Measurements from ENCODE around the gene OR7A5.
"Not testable (repeated sequence)": the region's sequence is repeated elsewhere in the genome, so short reads cannot be mapped to it uniquely, and the experiment has no call there.

Gene OR7A5

DNA sequence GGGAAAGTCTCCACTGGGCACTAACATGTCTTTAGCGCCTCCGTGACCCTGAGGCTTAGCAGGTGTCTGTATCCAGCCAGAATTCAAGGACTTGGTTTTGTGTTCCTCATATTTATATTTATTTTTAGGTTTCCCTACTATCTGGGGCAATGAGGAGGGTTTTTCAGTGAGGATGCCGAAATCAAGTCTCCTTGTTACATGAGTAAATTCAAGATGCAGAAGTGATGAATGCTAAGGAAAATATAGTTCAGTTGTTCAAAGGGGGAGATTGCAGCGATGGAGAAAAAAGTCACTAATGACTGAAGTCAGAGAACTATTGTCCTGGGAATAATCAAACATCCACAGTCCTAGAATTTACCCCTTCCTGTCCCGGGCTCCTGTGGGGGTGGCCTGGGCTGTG is 55.8 kb downstream of the OR7A5 start:
- H3K4me2 ChIP-seq (ENCODE audit: insufficient read depth, low read length): no peak overlapping the region
- ATAC-seq (ENCODE audit: insufficient read depth, low read depth): no peak
- peaks cover 46% of the 10 kb centered on the region for H3K4me1 ChIP-seq (ENCODE audit: insufficient read depth, low read length)
- no peak for DNase-seq
- H4K20me1 ChIP-seq (ENCODE audit: insufficient read depth, low read length): no peaks in the 10 kb centered on the region
- H3K36me3 ChIP-seq (ENCODE audit: insufficient read depth, low read length): no peaks in the 10 kb centered on the region
- no peak overlapping the region for H3K9ac ChIP-seq (ENCODE audit: low read depth, low read length)
- TF ChIP-seq, protein P1, sequence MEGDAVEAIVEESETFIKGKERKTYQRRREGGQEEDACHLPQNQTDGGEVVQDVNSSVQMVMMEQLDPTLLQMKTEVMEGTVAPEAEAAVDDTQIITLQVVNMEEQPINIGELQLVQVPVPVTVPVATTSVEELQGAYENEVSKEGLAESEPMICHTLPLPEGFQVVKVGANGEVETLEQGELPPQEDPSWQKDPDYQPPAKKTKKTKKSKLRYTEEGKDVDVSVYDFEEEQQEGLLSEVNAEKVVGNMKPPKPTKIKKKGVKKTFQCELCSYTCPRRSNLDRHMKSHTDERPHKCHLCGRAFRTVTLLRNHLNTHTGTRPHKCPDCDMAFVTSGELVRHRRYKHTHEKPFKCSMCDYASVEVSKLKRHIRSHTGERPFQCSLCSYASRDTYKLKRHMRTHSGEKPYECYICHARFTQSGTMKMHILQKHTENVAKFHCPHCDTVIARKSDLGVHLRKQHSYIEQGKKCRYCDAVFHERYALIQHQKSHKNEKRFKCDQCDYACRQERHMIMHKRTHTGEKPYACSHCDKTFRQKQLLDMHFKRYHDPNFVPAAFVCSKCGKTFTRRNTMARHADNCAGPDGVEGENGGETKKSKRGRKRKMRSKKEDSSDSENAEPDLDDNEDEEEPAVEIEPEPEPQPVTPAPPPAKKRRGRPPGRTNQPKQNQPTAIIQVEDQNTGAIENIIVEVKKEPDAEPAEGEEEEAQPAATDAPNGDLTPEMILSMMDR (IDR thresholded peaks at IDR 0.05; ENCODE audit: borderline replicate concordance, extremely low read depth, low read length, poor library complexity, severe bottlenecking): no peak
- TF ChIP-seq EZH2 (IDR thresholded peaks at IDR 0.05; ENCODE audit: borderline replicate concordance, low read depth, low read length, severe bottlenecking): no peak
- no peak overlapping the region for H3K27ac ChIP-seq (ENCODE audit: low read length)
- H3K79me2 ChIP-seq (ENCODE audit: insufficient read depth, low read length): 0 out of 2 replicates have a peak, but pooled peaks cover 2% of the 10 kb centered on the region
- H2AFZ ChIP-seq (ENCODE audit: low read depth, low read length): no peak overlapping the region; the same call in 1 of the 2 replicates
- H3K27me3 ChIP-seq (ENCODE audit: insufficient read depth, low read length, poor library complexity): no peaks in the 10 kb centered on the region
- no peak overlapping the region for H3K4me3 ChIP-seq (ENCODE audit: low read depth in 1 of 2, low read length in 2 of 2)
- no peaks in the 10 kb centered on the region for H3K9me3 ChIP-seq (ENCODE audit: insufficient read depth, low read length, severe bottlenecking)

DNA sequence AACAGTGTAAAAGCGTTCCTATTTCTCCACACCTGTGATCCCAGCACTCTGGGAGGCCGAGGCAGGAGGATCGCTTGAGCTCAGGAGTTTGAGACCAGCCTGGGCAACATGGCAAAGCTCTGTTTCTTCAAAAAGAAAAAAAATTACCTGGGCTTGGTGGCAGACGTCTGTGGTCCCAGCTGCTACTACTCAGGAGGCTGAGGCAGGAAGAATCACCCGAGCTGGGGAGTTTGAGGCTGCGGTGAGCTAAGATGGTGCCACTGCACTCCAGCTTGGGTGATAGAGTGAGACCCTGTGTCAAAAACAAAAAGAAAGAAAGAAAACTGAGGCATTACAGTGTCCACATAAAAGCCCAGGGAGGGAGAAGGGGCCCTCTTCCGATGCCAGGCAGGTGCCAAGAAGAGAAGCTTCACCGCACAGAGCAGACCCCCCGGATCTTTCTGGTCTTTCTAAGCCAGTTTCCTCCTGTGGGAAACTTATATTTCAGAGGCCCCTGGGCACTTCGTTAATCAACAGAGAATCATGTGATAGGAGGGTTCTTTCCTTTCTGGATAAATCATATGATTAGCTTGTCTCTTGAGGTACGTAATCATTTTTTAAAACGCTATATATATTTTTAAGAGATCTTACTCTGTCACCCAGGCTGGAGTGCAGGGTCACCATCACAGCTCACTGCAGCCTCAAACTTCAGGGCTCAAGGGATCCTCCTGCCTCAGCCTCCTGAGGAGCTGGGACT is 56.7 kb downstream of the OR7A5 start, which contains the start of gene ADGRE2:
ADGRE2 (minus strand) TSS at position 451 of the 736 bp plus-strand sequence. CDS start 1,804 bp downstream, outside the sequence.
- DNase-seq (peak; percentile 64), ATAC-seq (ENCODE audit: insufficient read depth, low read depth) (peak; percentile 56)
- not testable (repeated sequence) for H4K20me1 ChIP-seq (ENCODE audit: insufficient read depth, low read length); H3K27me3 ChIP-seq (ENCODE audit: insufficient read depth, low read length, poor library complexity); H3K9me3 ChIP-seq (ENCODE audit: insufficient read depth, low read length, severe bottlenecking); H2AFZ ChIP-seq (ENCODE audit: low read depth, low read length); H3K4me2 ChIP-seq (ENCODE audit: insufficient read depth, low read length); H3K36me3 ChIP-seq (ENCODE audit: insufficient read depth, low read length); H3K4me3 ChIP-seq (ENCODE audit: low read depth in 1 of 2, low read length in 2 of 2); H3K79me2 ChIP-seq (ENCODE audit: insufficient read depth, low read length); H3K9ac ChIP-seq (ENCODE audit: low read depth, low read length)
- Histone ChIP-seq H3K4me1 (ENCODE audit: insufficient read depth, low read length) (peaks cover 42% of the 10 kb centered on the region), H3K27ac (ENCODE audit: low read length) (0 out of 2 replicates have a peak within 1 kb of the TSS, but pooled peaks have one; percentile 56)

DNA sequence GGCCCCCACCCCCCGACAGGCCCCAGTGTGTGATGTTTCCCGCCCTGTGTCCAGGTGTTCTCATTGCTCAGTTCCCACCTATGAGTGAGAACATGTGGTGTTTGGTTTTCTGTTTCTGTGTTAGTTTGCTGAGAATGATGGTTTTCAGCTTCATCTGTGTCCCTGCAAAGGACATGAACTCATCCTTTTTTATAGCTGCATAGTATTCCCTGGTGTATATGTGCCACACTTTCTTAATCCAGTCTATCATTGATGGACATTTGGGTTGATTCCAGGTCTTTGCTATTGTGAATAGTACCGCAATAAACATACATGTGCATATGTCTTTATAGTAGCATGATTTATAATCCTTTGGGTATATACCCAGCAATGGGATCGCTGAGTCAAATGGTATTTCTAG is 57.3 kb downstream of the OR7A5 start:
- not testable (repeated sequence) for H3K9ac ChIP-seq (ENCODE audit: low read depth, low read length); H3K9me3 ChIP-seq (ENCODE audit: insufficient read depth, low read length, severe bottlenecking); H3K4me3 ChIP-seq (ENCODE audit: low read depth in 1 of 2, low read length in 2 of 2); H3K36me3 ChIP-seq (ENCODE audit: insufficient read depth, low read length); ATAC-seq (ENCODE audit: insufficient read depth, low read depth); H3K4me2 ChIP-seq (ENCODE audit: insufficient read depth, low read length); H4K20me1 ChIP-seq (ENCODE audit: insufficient read depth, low read length); H3K27me3 ChIP-seq (ENCODE audit: insufficient read depth, low read length, poor library complexity); H3K27ac ChIP-seq (ENCODE audit: low read length); H2AFZ ChIP-seq (ENCODE audit: low read depth, low read length); DNase-seq; H3K79me2 ChIP-seq (ENCODE audit: insufficient read depth, low read length)
- H3K4me1 ChIP-seq (ENCODE audit: insufficient read depth, low read length): peaks cover 39% of the 10 kb centered on the region

All from DND-41 (cell line).